ENCODE results near the gene FEM1A.

- TF ChIP-seq CTCF (IDR thresholded peaks at IDR 0.05) (no peak), POLR2A (IDR thresholded peaks at IDR 0.05) (no peak), EP300 (IDR thresholded peaks at IDR 0.05) (no peak)
These were observed 24.8 kb downstream of the FEM1A start for GRCh38 chr19:4816202-4816949.
